ENCODE measurements around the gene PPP1R14C.

DNA sequence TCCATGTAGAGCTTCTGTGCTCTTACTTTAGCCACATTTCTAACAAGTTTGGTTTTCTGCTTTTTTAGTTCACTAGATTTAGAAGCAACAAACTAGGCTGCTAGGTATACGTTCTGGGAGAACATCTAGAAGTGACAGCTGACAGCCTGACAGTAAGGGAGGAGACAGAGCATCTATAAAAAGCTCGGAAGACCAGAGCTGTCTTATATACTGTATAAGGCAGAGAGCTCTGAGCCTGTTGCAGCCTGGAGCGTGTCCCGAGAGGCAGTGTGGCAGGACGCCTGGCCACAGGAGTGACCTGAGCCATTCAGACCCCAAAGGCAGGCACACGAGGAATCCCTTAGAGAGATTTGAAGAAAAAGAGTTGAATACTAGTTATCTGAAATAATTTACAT, 24.6 kb downstream of the PPP1R14C start:
- TF ChIP-seq EZH2 (IDR thresholded peaks at IDR 0.05) (no peak), POLR2AphosphoS5 (IDR thresholded peaks at IDR 0.05; ENCODE audit: borderline replicate concordance, low read depth, low read length) (no peak)

Measured in SK-N-MC (cell line).